C4-2B (cell line): ENCODE data around the gene PRICKLE4.
A peak's percentile ranks its signal among the peaks of the same experiment; 100 is the strongest.

Experiments used
- H3K27ac ChIP-seq: fragments of 450-650 bp; 2 replicates; pipeline ENCODE4 v1.5.1; 2017
- CTCF ChIP-seq: fragments of 450-650 bp; conservative IDR thresholded peaks from 2 replicates; pipeline ENCODE4 v1.5.1; 2017; ENCODE audit warnings: mild to moderate bottlenecking
- ZFX ChIP-seq: fragments of 450-650 bp; IDR thresholded peaks from 2 replicates; pipeline ENCODE4 v1.6.1; 2017

The PRICKLE4 gene

GRCh38 chr6:41734666-41735426, 45.7 kb upstream of the PRICKLE4 start:
- peak overlapping the region; percentile 78 for H3K27ac ChIP-seq
- TF ChIP-seq ZFX: peak; percentile 77; the same call in 1 of the 2 replicates
- no peak for TF ChIP-seq CTCF

GRCh38 chr6:41735427-41736185, 45.0 kb upstream of the PRICKLE4 start, which contains the start of gene TFEB:
Gene TFEB, minus strand, starts transcription at chr6:41735608. Its CDS starts 44,395 bp downstream, at chr6:41691213.
- TF ChIP-seq ZFX (no peak), CTCF (peak; percentile 99)
- H3K27ac ChIP-seq: peak within 1 kb of the TSS; percentile 78

GRCh38 chr6:41736186-41736733, 44.3 kb upstream of the PRICKLE4 start:
- TF ChIP-seq CTCF (no peak), ZFX (no peak)
- H3K27ac ChIP-seq: no peak overlapping the region

DNA sequence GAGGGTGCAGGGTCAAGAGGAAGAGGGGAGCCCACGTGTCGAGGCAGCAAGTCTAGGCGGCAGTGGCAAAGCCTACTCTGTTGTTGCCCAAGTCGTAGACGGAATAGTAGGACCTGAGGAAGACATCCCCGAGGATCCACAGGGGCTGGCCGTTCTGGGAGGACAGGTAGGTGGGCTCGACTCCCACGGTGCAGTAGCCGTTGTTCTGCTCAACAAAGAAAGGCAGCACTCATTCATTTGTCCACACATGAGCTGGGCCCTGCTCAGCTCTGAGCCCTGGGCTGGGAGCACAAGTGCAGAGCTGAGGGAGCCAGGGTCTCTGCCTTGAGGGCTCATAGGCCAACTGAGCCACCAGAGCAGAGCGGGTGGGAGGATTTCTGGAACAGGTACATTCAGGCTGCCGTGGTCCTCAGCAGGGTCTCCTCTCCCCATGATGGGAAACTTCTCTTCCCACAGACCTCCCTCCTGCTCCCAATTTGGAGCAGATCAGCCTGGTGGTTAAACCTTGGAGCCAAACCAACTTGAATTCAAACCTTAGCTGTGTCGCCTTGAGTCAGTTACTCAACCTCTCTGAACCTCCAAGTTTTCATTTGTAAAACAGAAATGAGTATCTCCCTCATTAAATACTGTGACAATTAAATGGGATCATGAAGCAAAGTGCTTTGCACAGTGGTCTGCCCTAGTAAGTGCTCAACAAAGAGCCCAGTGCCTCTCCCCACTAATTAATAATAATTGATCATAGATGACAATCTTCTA, 43.6 kb upstream of the PRICKLE4 start:
- H3K27ac ChIP-seq: no peak overlapping the region
- TF ChIP-seq CTCF: no peak
- TF ChIP-seq ZFX: no peak

DNA sequence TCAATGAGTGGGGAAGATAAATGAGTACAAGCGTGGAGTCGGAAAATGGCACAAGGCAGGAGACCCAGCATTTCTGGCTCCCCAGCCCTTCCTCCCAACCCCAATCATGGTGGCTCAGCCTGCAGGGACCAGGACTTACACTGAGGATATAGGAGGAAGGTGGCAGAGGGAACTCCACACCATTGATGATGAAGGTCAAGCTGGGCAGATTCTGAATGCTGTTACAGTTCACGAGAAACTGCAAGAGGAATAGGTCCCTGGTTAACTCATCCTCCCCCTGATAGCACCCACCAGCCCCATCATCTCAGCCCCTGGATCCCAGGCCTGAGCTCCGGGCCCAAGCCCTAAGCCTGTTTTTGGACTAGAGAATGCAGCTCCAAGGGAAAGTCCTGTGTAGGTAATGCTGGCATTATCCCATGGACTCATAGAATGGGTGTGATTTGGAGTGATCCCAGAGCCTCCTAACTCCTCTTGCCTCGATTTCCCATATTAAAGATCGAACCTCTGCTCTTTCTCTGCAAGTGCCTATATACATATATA, 42.9 kb upstream of the PRICKLE4 start:
- no peak overlapping the region for H3K27ac ChIP-seq
- TF ChIP-seq ZFX: no peak
- TF ChIP-seq CTCF: no peak

GRCh38 chr6:41739041-41739440, 41.5 kb upstream of the PRICKLE4 start:
- TF ChIP-seq CTCF: no peak
- no peak for TF ChIP-seq ZFX
- no peak overlapping the region for H3K27ac ChIP-seq
